OCI-LY7 (cell line): ENCODE data around the gene SIRPA.

Experiments used
- CTCF ChIP-seq: fragments of 200-600 bp; sonication (generic); conservative IDR thresholded peaks from 2 replicates; pipeline ENCODE4 v1.5.1; 2014; ENCODE audit warnings: mild to moderate bottlenecking, antibody characterized with exemption, low read length, moderate library complexity, mixed read lengths
- EZH2phosphoT487 ChIP-seq: fragments of 200-600 bp; sonication (generic); IDR thresholded peaks from 2 replicates; pipeline ENCODE4 v1.6.1; 2018; ENCODE audit warnings: low read depth, borderline replicate concordance, mild to moderate bottlenecking, mixed run types, antibody characterized with exemption, low read length, moderate library complexity, mixed read lengths

DNA sequence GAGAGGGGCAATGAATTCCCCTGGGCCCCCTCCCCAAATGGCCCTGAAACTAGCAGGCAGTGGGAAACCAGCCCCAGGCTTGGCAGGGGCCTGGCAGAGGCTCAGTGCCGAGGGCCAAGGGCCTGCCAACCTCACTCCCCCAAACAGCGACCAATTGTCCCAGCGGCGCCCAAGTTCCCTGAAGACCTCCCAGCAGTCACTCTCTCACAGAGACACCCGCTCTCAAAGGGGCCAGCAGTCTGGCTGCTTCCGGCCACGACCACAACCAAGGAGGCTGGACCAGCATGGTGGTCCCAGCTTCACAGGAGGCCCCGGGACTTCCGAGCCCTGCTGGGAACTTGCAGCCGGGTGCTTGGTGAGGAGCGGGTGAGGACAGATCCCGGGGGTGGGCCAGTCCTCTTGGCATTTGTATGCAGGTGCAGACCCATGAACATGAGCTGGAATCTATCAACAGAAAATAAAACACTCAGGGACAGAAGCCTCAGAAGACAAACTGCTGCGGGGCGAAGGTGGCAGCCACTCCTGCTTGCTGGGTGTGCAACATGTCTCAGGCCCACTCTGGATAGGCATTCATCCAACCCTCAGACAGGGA lies 17.5 kb upstream of the SIRPA start:
- TF ChIP-seq CTCF (no peak), EZH2phosphoT487 (no peak)
